Measurements from ENCODE around the gene CTNNB1.

Gene CTNNB1

DNA sequence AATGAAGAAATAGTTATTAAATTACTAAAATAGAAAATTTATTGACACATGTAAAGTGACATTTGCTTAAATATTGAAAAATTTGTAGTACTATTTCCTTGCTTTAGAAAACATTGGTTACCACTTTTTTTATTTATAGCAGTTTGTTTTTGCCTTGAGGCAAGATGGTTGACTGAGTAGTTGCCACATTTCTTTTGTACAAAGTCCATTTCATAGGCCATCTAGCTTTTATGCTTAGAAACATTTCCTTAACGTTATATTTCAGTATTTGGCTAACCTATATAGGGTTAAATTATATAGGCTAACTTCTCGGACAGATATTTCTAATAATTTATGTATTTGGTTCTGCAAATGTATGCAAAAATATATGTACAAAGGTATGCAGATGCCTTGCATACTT, 17.1 kb downstream of the CTNNB1 start:
- ATAC-seq: no peak
- TF ChIP-seq, protein P1, sequence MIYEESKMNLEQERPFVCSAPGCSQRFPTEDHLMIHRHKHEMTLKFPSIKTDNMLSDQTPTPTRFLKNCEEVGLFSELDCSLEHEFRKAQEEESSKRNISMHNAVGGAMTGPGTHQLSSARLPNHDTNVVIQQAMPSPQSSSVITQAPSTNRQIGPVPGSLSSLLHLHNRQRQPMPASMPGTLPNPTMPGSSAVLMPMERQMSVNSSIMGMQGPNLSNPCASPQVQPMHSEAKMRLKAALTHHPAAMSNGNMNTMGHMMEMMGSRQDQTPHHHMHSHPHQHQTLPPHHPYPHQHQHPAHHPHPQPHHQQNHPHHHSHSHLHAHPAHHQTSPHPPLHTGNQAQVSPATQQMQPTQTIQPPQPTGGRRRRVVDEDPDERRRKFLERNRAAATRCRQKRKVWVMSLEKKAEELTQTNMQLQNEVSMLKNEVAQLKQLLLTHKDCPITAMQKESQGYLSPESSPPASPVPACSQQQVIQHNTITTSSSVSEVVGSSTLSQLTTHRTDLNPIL (CRISPR knock-in tag; IDR thresholded peaks at IDR 0.05; ENCODE audit: low read depth): no peak
- TF ChIP-seq, protein P2, sequence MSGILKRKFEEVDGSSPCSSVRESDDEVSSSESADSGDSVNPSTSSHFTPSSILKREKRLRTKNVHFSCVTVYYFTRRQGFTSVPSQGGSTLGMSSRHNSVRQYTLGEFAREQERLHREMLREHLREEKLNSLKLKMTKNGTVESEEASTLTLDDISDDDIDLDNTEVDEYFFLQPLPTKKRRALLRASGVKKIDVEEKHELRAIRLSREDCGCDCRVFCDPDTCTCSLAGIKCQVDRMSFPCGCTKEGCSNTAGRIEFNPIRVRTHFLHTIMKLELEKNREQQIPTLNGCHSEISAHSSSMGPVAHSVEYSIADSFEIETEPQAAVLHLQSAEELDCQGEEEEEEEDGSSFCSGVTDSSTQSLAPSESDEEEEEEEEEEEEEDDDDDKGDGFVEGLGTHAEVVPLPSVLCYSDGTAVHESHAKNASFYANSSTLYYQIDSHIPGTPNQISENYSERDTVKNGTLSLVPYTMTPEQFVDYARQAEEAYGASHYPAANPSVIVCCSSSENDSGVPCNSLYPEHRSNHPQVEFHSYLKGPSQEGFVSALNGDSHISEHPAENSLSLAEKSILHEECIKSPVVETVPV (CRISPR knock-in tag; IDR thresholded peaks at IDR 0.05): no peak
- TF ChIP-seq ISL1 (CRISPR knock-in tag; IDR thresholded peaks at IDR 0.05): no peak
- TF ChIP-seq, protein P3, sequence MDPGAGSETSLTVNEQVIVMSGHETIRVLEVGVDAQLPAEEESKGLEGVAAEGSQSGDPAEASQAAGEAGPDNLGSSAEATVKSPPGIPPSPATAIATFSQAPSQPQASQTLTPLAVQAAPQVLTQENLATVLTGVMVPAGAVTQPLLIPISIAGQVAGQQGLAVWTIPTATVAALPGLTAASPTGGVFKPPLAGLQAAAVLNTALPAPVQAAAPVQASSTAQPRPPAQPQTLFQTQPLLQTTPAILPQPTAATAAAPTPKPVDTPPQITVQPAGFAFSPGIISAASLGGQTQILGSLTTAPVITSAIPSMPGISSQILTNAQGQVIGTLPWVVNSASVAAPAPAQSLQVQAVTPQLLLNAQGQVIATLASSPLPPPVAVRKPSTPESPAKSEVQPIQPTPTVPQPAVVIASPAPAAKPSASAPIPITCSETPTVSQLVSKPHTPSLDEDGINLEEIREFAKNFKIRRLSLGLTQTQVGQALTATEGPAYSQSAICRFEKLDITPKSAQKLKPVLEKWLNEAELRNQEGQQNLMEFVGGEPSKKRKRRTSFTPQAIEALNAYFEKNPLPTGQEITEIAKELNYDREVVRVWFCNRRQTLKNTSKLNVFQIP (CRISPR knock-in tag; IDR thresholded peaks at IDR 0.05; ENCODE audit: borderline replicate concordance, low read depth): no peak
- no peak for TF ChIP-seq SNAI2 (CRISPR knock-in tag; IDR thresholded peaks at IDR 0.05)
- TF ChIP-seq, protein P4, sequence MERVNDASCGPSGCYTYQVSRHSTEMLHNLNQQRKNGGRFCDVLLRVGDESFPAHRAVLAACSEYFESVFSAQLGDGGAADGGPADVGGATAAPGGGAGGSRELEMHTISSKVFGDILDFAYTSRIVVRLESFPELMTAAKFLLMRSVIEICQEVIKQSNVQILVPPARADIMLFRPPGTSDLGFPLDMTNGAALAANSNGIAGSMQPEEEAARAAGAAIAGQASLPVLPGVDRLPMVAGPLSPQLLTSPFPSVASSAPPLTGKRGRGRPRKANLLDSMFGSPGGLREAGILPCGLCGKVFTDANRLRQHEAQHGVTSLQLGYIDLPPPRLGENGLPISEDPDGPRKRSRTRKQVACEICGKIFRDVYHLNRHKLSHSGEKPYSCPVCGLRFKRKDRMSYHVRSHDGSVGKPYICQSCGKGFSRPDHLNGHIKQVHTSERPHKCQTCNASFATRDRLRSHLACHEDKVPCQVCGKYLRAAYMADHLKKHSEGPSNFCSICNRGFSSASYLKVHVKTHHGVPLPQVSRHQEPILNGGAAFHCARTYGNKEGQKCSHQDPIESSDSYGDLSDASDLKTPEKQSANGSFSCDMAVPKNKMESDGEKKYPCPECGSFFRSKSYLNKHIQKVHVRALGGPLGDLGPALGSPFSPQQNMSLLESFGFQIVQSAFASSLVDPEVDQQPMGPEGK (CRISPR knock-in tag; IDR thresholded peaks at IDR 0.05; ENCODE audit: borderline replicate concordance): no peak
- no peak for TF ChIP-seq RARB (CRISPR knock-in tag; IDR thresholded peaks at IDR 0.05)
- no peak for TF ChIP-seq BACH2 (CRISPR knock-in tag; IDR thresholded peaks at IDR 0.05; ENCODE audit: borderline replicate concordance)
- TF ChIP-seq TOX (CRISPR knock-in tag; IDR thresholded peaks at IDR 0.05; ENCODE audit: borderline replicate concordance): no peak
- no peak for TF ChIP-seq GLIS3 (CRISPR knock-in tag; IDR thresholded peaks at IDR 0.05)
- no peak for TF ChIP-seq OSR1 (CRISPR knock-in tag; IDR thresholded peaks at IDR 0.05)
- TF ChIP-seq ZFP30 (CRISPR knock-in tag; IDR thresholded peaks at IDR 0.05): no peak
- TF ChIP-seq ESRRG (CRISPR knock-in tag; IDR thresholded peaks at IDR 0.05): no peak

DNA sequence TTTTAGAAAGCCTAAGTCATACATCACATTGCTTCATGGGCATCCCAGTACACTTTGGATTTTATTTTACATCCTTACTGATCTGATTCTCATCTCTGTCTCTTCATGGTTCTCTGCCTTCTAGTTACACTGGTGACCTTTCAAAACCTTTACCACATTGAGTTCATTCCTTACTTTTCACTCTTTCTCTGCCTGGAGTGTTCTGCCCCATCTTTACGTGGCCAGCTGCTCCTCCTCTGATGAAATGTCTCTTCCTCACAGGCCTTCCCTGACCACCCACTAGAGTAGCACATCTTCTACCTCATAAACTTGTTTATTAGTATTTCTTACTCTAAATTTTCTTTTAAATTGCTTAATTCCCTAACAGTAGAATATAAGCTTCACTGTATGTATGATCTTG, 17.7 kb downstream of the CTNNB1 start:
- no peak; the same call in 1 of the 3 replicates for ATAC-seq
- TF ChIP-seq, protein P3 (CRISPR knock-in tag; IDR thresholded peaks at IDR 0.05; ENCODE audit: borderline replicate concordance, low read depth): no peak
- no peak for TF ChIP-seq ZNF565 (CRISPR knock-in tag; conservative IDR thresholded peaks at IDR 0.05; ENCODE audit: low read depth)
- no peak for TF ChIP-seq ZFP30 (CRISPR knock-in tag; IDR thresholded peaks at IDR 0.05)
- no peak for TF ChIP-seq PPARA (CRISPR knock-in tag; IDR thresholded peaks at IDR 0.05; ENCODE audit: borderline replicate concordance)
- TF ChIP-seq ZC3H10 (CRISPR knock-in tag; IDR thresholded peaks at IDR 0.05): no peak
- TF ChIP-seq TCF4 (CRISPR knock-in tag; IDR thresholded peaks at IDR 0.05; ENCODE audit: borderline replicate concordance): no peak

DNA sequence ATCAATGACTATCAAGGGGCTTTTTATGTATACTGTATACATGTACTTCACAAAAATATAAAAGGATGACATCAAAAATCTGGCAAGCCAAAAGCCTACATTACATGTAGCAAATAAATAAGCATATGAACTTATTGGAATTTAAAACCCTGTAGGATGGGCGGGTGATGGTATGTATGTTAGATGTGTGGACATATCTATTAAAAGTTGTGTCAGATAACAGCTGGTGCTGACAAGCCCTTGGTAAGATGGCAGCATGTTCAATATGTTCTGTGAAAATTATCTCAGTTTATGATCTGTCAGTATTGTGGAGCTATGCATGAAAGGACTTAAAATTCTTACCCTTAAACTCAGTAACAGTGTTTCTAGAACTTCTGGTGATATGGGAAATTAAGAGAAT, 20.1 kb downstream of the CTNNB1 start:
- ATAC-seq: no peak
- TF ChIP-seq ZFP3 (CRISPR knock-in tag; IDR thresholded peaks at IDR 0.05): no peak
- TF ChIP-seq ISL1 (CRISPR knock-in tag; IDR thresholded peaks at IDR 0.05): no peak
- TF ChIP-seq, protein P5, sequence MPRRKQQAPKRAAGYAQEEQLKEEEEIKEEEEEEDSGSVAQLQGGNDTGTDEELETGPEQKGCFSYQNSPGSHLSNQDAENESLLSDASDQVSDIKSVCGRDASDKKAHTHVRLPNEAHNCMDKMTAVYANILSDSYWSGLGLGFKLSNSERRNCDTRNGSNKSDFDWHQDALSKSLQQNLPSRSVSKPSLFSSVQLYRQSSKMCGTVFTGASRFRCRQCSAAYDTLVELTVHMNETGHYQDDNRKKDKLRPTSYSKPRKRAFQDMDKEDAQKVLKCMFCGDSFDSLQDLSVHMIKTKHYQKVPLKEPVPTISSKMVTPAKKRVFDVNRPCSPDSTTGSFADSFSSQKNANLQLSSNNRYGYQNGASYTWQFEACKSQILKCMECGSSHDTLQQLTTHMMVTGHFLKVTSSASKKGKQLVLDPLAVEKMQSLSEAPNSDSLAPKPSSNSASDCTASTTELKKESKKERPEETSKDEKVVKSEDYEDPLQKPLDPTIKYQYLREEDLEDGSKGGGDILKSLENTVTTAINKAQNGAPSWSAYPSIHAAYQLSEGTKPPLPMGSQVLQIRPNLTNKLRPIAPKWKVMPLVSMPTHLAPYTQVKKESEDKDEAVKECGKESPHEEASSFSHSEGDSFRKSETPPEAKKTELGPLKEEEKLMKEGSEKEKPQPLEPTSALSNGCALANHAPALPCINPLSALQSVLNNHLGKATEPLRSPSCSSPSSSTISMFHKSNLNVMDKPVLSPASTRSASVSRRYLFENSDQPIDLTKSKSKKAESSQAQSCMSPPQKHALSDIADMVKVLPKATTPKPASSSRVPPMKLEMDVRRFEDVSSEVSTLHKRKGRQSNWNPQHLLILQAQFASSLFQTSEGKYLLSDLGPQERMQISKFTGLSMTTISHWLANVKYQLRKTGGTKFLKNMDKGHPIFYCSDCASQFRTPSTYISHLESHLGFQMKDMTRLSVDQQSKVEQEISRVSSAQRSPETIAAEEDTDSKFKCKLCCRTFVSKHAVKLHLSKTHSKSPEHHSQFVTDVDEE (CRISPR knock-in tag; IDR thresholded peaks at IDR 0.05): no peak
- TF ChIP-seq GLIS3 (CRISPR knock-in tag; IDR thresholded peaks at IDR 0.05): no peak
- no peak for TF ChIP-seq CSDC2 (CRISPR knock-in tag; IDR thresholded peaks at IDR 0.05)
- TF ChIP-seq PPARA (CRISPR knock-in tag; IDR thresholded peaks at IDR 0.05; ENCODE audit: borderline replicate concordance): no peak
- TF ChIP-seq ZNF565 (CRISPR knock-in tag; conservative IDR thresholded peaks at IDR 0.05; ENCODE audit: low read depth): no peak
- no peak for TF ChIP-seq ESRRG (CRISPR knock-in tag; IDR thresholded peaks at IDR 0.05)
- no peak for TF ChIP-seq SNAI2 (CRISPR knock-in tag; IDR thresholded peaks at IDR 0.05)
- TF ChIP-seq, protein P1 (CRISPR knock-in tag; IDR thresholded peaks at IDR 0.05; ENCODE audit: low read depth): no peak
- no peak for TF ChIP-seq OSR1 (CRISPR knock-in tag; IDR thresholded peaks at IDR 0.05)
- no peak for TF ChIP-seq RARB (CRISPR knock-in tag; IDR thresholded peaks at IDR 0.05)
- TF ChIP-seq, protein P3 (CRISPR knock-in tag; IDR thresholded peaks at IDR 0.05; ENCODE audit: borderline replicate concordance, low read depth): no peak
- TF ChIP-seq TOX (CRISPR knock-in tag; IDR thresholded peaks at IDR 0.05; ENCODE audit: borderline replicate concordance): no peak
- no peak for TF ChIP-seq ZC3H10 (CRISPR knock-in tag; IDR thresholded peaks at IDR 0.05)
- TF ChIP-seq ARNTL (CRISPR knock-in tag; IDR thresholded peaks at IDR 0.05; ENCODE audit: borderline replicate concordance, low read depth): no peak
- no peak for TF ChIP-seq ZNF70 (CRISPR knock-in tag; IDR thresholded peaks at IDR 0.05)

All from SK-N-SH treated with all-trans-retinoic acid at 6 μM for 48 hours (cell line).